NCI-H2227 (cell line): ENCODE measurements around the gene EGFL8.

Experiments
- DNase-seq: peaks from one replicate; lab custom pipeline; 2025; ENCODE audit not compliant: unreplicated experiment; lab: John Stamatoyannopoulos, UW

EGFL8 gene

DNA sequence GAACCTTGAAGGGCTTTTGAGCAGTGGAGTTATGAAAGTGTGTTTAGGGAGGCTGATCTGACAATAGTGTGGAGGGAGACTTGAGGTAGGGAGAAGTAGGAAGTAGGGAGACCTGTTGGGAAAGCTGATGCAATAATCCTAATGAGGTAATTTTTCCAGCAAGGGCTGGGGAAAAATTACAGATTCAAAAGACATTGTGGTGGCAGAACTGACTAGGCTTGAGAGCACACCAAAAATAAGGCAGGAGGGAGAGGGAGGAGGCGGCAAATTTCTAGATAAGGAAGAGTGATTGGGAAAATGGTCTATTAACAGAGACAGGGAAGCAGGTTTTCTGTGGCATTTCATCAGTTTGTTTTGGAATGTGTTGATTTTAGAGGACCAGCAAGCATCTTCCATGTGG, 18.1 kb upstream of the EGFL8 start:
- DNase-seq: no peak

GRCh38 chr6:32146687-32147086, 17.7 kb upstream of the EGFL8 start:
- DNase-seq: no peak

GRCh38 chr6:32147401-32148132, 16.8 kb upstream of the EGFL8 start:
- DNase-seq: no peak

DNA sequence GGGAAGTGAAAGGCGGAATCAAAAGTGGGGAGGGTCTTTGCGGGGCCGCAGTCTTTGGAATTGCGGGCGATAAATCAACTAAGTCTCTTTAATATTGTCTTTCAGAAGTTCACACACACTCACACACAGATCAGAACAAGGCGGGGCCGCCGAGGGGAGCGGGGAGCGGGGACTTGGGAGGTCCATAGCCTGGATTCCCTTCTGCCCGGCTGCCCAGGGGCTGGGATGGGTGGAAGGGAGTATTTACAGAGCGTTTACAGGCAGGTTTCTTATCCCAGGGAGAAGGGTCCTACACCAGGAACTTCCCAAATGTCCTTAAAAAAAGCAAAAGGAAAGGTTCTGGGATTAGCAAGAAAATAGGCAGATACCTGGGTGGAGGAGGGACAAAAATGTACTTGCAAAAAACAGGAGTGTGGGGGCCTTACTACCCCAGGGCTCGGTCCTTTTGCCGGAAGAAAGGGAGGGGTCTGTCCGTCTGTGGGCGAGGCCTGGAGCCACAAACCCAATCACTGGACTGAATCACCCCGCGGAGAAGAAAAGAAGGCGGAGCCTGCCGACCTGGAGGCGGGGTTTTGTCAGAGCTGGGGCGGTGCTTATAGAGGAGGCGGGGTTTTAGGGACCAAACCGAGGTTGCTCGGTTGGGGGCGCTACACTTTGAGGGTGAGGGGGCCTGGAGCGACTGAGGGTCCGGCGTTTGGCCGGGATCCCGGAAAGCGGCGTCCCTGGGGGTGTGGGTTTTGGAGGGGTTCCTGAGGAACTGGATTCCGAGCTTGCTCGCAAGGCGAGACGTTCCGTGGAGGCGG, 15.9 kb upstream of the EGFL8 start:
- no peak for DNase-seq

- DNase-seq: no peak
These were observed 15.2 kb upstream of the EGFL8 start for GRCh38 chr6:32149092-32149755.

DNA sequence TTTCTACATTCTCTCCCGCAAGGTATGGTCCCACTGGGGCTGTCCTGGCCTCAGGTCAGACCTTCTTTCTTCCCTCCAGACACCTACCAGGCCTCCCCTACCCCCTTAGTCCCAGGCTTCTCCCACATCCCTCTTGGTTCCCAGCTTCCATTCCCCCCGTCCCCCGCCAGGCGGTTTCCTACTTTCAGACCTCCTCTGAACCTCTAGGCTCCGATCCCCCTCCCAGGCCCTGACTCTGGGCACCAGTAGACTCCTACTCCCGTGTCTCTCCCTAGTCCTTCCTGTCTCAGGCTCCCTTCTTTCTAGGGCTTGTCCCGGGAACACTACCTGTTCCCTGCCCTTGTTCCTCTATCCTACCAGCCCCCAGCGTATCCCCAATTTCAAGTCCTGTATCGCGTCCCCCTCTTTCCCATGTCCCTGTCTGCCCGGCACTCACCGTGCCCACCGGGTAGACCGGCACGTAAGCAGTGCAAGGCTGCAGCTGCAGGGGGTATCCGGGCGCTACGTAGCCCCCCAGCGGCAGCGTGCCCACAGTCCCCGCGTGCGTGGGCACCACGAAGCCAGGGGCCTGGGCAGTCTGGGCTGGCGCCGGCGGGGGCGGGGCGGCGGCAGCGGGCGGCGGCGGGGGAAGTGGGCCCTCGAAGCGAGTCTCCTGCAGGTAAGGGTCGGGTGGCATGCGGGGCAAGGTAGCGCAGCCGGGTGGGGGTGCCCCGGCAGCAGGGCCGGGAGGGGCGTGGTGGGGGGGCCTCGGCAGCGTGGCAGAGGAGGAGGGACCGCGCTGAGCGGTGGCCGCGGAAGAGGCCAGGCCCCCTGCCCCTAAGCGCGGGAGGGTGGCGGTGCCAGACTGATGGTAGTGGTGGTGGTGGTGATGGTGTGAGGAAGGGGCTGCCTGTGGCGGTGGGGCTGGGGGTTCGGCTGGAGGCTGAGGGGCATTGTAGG, 14.2 kb upstream of the EGFL8 start:
- DNase-seq: no peak

GRCh38 chr6:32151181-32151862, 13.1 kb upstream of the EGFL8 start:
- DNase-seq: no peak

DNA sequence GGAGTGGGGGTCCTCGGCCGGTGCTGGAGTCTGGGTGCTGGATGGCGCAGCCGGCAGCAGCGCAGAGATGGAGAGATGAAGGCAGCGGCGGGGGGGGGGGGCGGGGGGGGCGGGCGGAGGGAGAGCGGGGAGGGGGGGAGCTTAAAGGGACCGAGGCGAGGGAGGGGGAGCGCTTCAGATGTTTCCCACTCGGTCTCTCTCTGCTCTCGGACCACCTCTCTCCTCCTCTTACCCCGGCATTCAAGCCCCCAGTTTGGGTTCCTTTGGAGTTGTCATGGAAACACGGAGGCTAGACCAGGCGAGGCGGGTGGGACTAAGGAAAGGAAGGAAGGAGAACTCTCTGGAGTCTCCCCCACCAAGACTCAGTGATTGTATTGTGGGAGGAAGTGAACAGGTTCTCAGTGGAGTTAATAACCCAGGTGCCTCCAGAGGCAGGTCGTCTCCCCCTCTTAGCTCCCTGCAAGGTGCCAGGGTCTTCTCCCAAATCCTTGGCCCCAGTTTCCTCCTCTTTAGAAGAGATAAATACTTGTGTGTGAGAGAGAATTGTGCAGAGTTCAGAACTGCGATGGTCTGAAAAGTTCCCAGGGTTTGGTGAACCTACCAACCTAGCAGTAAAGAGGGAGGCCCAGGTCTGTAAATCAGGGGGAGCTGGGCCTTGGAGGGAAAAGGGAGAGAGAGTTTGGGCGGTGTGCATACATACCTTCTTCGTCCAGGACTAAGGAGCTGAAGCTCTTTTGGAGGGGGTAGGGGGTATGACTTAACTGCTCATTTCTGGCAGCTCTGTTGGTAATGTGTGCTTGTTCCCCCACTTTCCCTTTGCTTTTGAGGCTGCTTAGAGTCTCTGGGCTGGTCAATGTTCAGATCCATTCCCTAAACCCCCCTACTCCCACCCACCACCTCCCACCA, 12.3 kb upstream of the EGFL8 start, which contains the start of gene PRRT1:
Gene PRRT1 (minus strand): TSS at position 77 of the 906 bp plus-strand sequence. CDS start 112 bp downstream, outside the sequence.
- DNase-seq: peak; percentile 53

- peak; percentile 79 for DNase-seq
These were observed 11.4 kb upstream of the EGFL8 start for GRCh38 chr6:32152769-32153563.

DNA sequence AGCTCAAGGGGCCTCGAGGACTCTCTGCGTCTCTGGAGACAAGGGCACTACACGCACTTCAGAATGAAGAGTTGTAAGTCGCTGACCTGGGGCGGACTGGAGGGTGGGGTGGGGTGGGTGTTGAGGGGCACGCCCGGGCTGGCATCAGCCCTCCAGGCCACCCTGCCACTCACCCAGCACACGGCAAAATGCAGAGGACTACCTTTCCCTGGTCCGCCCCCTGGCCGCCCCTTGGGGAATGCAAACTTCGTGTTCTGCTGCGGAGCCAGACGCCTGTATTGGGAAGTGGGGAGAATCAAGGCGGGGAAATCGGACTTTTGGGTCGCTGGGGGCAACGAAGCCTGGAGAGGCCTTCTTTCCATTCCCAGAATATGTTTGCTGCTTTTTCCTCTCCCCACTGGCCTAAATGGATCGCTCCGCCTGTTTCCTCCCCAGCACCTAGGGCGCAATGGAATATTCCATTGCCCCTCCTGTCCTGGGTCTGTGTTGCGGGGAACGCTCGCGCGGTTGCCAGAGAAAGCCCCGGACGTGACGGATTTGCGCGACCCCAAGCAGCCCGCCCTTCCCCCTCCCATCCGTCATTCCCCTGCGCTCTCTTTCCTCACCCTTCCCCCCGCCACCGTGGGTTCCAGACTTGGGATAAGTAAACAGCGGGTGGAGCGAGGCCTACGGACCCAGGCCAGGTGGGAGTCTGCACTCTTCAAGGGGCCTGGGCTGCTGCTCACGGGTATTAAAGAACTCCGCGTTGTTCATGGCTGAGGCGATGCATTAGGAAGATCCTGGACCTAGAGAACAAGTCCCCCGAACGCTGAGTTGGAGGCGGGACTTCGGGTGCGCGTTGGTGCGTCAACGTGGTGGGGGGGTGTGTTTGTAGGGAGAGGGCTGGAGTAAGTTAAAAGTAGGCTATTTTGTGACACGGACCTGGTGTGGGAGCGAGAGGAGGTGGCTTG, 10.6 kb upstream of the EGFL8 start, which contains the start of gene PPT2:
Gene PPT2 (plus strand): TSS at position 578 of the 950 bp plus-strand sequence. CDS start 454 bp downstream, outside the sequence.
- peak; percentile 94 for DNase-seq

- peak; percentile 74 for DNase-seq
These were observed 9.8 kb upstream of the EGFL8 start for GRCh38 chr6:32154514-32155161.

- no peak for DNase-seq
These were observed 7.5 kb upstream of the EGFL8 start for GRCh38 chr6:32156891-32157290.

DNA sequence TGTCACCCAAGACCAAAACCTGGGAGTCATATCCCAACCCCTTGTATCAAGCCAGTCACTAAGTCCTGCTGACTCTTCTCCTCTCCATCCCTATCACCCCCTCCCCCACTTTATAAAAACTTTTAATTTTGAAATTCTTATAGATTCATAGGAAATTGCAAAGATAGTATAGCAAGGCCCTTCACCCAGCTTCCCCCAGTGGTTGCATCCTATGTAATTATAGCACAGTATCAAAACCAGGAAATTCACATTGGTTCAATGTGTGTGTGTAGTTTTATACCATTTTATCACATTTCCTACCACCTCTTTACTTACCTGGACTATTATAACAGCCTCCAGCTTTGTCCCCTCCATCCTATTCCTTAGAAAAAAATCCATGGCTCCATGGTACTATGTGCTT, 6.3 kb upstream of the EGFL8 start:
- no peak for DNase-seq

DNA sequence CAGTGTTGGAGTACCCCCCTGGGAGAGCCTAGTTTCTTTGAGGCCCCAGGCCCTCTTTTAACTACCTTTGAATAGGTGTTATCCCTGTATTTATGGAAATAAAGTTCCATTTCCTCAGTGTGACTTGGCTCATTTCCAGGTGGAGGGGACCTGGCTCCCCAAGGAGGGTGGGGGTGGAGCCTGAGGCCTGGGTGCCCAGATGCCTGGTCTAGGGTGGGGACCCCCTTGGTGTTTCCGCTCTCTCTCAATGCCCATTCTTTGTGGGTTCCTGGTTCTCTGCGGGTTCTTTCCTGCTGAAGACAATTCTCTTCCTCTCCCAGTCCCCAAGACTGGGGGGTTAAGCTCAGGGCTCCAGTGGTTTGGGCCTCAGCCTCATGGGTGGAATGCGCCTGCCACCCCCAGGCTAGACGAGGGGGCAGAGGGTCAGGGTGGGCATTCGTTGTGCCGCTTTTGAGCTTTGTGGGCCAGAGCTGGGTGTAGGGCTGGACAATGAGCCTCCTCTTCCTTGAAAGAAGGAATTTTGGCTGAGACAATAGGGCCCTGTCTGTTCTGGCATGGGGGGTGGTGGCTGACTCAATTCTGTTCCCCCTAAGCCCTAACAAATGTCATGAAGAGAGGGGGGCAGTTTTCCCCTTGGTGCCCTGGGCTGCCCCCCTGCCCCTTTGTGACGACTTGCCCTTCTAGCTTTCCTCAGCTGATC, 686 bp upstream of the EGFL8 start:
- no peak for DNase-seq

- no peak for DNase-seq
These were observed 2.1 kb downstream of the EGFL8 start for GRCh38 chr6:32166411-32167061.
